Liver (tissue), 3 donors: Measurements from ENCODE around the gene TRAPPC10.

ENCODE experiments used
- EGR1 ChIP-seq, 2 donors: IDR thresholded peaks; 2 replicates each; pipeline ENCODE4 v1.6.1; 2016 to 2018; ENCODE audit warnings: antibody characterized with exemption in 2 of 2, low read depth in 2 of 2
- FOXA1 ChIP-seq: IDR thresholded peaks from 2 replicates; pipeline ENCODE4 v1.6.1; 2016; ENCODE audit warnings: antibody characterized with exemption
- GABPA ChIP-seq, 2 donors: IDR thresholded peaks in 1 of 2; conservative IDR thresholded peaks in 1 of 2; 2 replicates each; pipeline ENCODE4 v1.6.1; 2016; ENCODE audit warnings: antibody characterized with exemption in 2 of 2, mild to moderate bottlenecking in 1 of 2, moderate library complexity in 1 of 2
- HNF4A ChIP-seq, 2 donors: conservative IDR thresholded peaks; 2 replicates each; pipeline ENCODE4 v1.6.1; 2016; ENCODE audit warnings: antibody characterized with exemption in 2 of 2, mild to moderate bottlenecking in 2 of 2
- JUND ChIP-seq, 2 donors: IDR thresholded peaks; 2 replicates each; pipeline ENCODE4 v1.6.1; 2016; ENCODE audit warnings: antibody characterized with exemption in 2 of 2
- NR2F2 ChIP-seq: IDR thresholded peaks from 2 replicates; pipeline ENCODE4 v1.6.1; 2016; ENCODE audit warnings: antibody characterized with exemption
- SP1 ChIP-seq: IDR thresholded peaks from 2 replicates; pipeline ENCODE4 v1.6.1; 2018; ENCODE audit warnings: antibody characterized with exemption, mild to moderate bottlenecking
- TAF1 ChIP-seq: conservative IDR thresholded peaks from 2 replicates; pipeline ENCODE4 v1.6.1; 2016; ENCODE audit warnings: antibody characterized with exemption, mild to moderate bottlenecking
- YY1 ChIP-seq: IDR thresholded peaks from 2 replicates; pipeline ENCODE4 v1.6.1; 2016; ENCODE audit warnings: antibody characterized with exemption, mild to moderate bottlenecking
- TF ChIP-seq, protein P1 (sequence below): fragments of 150-350 bp; IDR thresholded peaks from 2 replicates; pipeline ENCODE4 v1.5.1; 2017; ENCODE audit warnings: improper control_type of control experiment, low read depth, low read length; ENCODE audit not compliant: missing input control
- TF ChIP-seq, protein P2 (sequence below): IDR thresholded peaks from 2 replicates; pipeline ENCODE4 v1.6.1; 2016; ENCODE audit warnings: antibody characterized with exemption
- TF ChIP-seq, protein P3 (sequence below): IDR thresholded peaks from 2 replicates; pipeline ENCODE4 v1.6.1; 2016; ENCODE audit warnings: antibody characterized with exemption
- TF ChIP-seq, protein P4 (sequence below): IDR thresholded peaks from 2 replicates; pipeline ENCODE4 v1.6.1; 2016; ENCODE audit warnings: antibody characterized with exemption, mild to moderate bottlenecking
- TF ChIP-seq, protein P5 (sequence below): IDR thresholded peaks from 2 replicates; pipeline ENCODE4 v1.6.1; 2016; ENCODE audit warnings: antibody characterized with exemption
- donor health status: healthy.
- donor health status: healthy.

DNA sequence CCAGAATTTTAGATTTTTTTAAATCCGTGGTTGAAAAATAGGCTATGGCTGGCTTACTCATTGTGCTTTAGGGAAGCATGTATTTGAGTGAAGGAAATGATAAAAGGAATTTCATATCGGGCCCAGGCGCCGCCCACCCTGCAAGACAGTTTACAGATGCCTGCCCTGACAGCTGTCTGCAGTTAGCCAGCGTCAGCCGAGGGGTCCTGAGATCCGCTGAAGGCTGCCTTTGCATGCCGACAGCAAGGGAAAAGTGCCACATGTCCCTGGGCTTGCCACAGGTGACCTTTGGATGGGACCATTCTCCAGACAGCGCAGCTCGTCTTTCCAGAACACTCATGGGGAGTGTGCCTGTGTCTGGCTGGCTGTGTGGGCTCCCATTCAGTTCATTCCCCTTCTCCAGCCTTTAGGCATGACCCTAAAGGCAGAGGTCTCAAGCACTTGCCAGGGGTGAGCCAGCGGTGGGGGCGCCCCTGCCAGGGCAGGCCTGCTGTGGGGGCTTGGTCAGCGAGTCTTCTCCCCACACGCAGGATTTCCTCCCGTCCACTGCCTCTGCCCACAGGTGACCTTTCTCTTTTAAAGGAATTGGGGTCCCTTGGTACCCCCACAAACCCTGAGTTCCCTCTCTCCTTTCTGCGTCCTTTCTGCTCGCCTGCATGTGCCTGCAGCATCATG, 46.1 kb upstream of the TRAPPC10 start:
- TF ChIP-seq, protein P1, sequence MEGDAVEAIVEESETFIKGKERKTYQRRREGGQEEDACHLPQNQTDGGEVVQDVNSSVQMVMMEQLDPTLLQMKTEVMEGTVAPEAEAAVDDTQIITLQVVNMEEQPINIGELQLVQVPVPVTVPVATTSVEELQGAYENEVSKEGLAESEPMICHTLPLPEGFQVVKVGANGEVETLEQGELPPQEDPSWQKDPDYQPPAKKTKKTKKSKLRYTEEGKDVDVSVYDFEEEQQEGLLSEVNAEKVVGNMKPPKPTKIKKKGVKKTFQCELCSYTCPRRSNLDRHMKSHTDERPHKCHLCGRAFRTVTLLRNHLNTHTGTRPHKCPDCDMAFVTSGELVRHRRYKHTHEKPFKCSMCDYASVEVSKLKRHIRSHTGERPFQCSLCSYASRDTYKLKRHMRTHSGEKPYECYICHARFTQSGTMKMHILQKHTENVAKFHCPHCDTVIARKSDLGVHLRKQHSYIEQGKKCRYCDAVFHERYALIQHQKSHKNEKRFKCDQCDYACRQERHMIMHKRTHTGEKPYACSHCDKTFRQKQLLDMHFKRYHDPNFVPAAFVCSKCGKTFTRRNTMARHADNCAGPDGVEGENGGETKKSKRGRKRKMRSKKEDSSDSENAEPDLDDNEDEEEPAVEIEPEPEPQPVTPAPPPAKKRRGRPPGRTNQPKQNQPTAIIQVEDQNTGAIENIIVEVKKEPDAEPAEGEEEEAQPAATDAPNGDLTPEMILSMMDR = no peak
- TF ChIP-seq, protein P2, sequence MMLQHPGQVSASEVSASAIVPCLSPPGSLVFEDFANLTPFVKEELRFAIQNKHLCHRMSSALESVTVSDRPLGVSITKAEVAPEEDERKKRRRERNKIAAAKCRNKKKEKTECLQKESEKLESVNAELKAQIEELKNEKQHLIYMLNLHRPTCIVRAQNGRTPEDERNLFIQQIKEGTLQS = no peak
- TF ChIP-seq SP1 (no peak), FOXA1 (no peak), YY1 (no peak), TAF1 (no peak), NR2F2 (no peak), JUND (IDR thresholded peaks at IDR 0.05) (no peak), HNF4A (conservative IDR thresholded peaks at IDR 0.05) (no peak), GABPA (IDR thresholded peaks at IDR 0.05 in 1 of 2, conservative IDR thresholded peaks at IDR 0.05 in 1 of 2) (no peak), EGR1 (IDR thresholded peaks at IDR 0.05; ENCODE audit: low read depth in 2 of 2) (no peak)
- TF ChIP-seq, protein P3, sequence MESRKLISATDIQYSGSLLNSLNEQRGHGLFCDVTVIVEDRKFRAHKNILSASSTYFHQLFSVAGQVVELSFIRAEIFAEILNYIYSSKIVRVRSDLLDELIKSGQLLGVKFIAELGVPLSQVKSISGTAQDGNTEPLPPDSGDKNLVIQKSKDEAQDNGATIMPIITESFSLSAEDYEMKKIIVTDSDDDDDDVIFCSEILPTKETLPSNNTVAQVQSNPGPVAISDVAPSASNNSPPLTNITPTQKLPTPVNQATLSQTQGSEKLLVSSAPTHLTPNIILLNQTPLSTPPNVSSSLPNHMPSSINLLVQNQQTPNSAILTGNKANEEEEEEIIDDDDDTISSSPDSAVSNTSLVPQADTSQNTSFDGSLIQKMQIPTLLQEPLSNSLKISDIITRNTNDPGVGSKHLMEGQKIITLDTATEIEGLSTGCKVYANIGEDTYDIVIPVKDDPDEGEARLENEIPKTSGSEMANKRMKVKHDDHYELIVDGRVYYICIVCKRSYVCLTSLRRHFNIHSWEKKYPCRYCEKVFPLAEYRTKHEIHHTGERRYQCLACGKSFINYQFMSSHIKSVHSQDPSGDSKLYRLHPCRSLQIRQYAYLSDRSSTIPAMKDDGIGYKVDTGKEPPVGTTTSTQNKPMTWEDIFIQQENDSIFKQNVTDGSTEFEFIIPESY = no peak
- TF ChIP-seq, protein P4, sequence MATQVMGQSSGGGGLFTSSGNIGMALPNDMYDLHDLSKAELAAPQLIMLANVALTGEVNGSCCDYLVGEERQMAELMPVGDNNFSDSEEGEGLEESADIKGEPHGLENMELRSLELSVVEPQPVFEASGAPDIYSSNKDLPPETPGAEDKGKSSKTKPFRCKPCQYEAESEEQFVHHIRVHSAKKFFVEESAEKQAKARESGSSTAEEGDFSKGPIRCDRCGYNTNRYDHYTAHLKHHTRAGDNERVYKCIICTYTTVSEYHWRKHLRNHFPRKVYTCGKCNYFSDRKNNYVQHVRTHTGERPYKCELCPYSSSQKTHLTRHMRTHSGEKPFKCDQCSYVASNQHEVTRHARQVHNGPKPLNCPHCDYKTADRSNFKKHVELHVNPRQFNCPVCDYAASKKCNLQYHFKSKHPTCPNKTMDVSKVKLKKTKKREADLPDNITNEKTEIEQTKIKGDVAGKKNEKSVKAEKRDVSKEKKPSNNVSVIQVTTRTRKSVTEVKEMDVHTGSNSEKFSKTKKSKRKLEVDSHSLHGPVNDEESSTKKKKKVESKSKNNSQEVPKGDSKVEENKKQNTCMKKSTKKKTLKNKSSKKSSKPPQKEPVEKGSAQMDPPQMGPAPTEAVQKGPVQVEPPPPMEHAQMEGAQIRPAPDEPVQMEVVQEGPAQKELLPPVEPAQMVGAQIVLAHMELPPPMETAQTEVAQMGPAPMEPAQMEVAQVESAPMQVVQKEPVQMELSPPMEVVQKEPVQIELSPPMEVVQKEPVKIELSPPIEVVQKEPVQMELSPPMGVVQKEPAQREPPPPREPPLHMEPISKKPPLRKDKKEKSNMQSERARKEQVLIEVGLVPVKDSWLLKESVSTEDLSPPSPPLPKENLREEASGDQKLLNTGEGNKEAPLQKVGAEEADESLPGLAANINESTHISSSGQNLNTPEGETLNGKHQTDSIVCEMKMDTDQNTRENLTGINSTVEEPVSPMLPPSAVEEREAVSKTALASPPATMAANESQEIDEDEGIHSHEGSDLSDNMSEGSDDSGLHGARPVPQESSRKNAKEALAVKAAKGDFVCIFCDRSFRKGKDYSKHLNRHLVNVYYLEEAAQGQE = no peak
- TF ChIP-seq, protein P5, sequence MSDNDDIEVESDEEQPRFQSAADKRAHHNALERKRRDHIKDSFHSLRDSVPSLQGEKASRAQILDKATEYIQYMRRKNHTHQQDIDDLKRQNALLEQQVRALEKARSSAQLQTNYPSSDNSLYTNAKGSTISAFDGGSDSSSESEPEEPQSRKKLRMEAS = no peak
